ENCODE data around the gene PGD. TPM values are rescaled to one million over a fixed set of nuclear protein-coding genes. Genes with fewer than 3 reads are reported as not detected.

Gene PGD
- polyA plus RNA-seq, 1 donor from 2014 or later, result 108 TPM

DNA sequence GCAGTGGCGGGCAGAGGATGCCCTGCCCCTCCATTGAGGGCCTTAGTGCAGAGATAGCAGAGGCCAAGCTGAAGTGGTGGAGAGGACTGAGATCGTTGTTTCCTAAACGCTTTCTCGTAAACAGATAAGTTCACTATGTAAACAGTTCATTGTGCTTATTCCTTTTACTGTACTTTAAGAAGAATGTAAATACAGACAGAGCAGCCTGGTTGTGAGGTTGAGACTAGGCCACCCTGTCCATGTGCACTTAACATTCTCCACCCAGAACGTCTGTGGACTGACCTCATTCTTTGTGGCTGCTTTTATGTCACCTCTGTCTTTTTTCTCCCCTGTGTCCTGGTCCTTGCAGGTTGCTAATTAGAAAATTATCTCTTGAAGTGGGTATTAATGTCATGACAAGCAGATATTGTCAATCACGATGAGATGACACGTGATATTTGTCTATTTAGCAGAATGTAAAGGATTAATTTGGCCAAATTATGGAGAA lies 39.9 kb downstream of the PGD start:
- no peak overlapping the region for H3K4me3 ChIP-seq (ENCODE audit: low read length)

DNA sequence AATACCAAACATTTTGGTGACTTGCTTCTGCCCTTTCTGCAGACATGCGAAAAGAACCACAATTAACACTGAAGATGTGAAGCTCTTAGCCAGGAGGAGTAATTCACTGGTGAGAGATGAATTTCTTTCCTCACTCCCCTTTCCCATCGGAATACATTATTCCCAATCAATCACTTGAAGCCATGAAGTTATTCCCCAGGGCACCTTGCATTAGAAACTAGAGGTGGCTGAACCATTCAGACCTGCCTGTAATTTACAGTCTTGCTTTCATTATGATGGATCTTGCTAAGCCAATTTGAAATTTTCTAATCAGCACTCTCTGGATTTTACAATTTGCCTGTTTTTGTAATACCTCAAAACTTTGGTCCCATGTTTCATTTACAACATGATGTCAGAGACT lies 41.4 kb downstream of the PGD start:
- H3K9ac ChIP-seq (ENCODE audit: low read length), result no peak overlapping the region
- TF ChIP-seq, protein P1, sequence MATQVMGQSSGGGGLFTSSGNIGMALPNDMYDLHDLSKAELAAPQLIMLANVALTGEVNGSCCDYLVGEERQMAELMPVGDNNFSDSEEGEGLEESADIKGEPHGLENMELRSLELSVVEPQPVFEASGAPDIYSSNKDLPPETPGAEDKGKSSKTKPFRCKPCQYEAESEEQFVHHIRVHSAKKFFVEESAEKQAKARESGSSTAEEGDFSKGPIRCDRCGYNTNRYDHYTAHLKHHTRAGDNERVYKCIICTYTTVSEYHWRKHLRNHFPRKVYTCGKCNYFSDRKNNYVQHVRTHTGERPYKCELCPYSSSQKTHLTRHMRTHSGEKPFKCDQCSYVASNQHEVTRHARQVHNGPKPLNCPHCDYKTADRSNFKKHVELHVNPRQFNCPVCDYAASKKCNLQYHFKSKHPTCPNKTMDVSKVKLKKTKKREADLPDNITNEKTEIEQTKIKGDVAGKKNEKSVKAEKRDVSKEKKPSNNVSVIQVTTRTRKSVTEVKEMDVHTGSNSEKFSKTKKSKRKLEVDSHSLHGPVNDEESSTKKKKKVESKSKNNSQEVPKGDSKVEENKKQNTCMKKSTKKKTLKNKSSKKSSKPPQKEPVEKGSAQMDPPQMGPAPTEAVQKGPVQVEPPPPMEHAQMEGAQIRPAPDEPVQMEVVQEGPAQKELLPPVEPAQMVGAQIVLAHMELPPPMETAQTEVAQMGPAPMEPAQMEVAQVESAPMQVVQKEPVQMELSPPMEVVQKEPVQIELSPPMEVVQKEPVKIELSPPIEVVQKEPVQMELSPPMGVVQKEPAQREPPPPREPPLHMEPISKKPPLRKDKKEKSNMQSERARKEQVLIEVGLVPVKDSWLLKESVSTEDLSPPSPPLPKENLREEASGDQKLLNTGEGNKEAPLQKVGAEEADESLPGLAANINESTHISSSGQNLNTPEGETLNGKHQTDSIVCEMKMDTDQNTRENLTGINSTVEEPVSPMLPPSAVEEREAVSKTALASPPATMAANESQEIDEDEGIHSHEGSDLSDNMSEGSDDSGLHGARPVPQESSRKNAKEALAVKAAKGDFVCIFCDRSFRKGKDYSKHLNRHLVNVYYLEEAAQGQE (IDR thresholded peaks at IDR 0.05; ENCODE audit: borderline replicate concordance), result no peak
- TF ChIP-seq RAD21 (conservative IDR thresholded peaks at IDR 0.05), result no peak
- TF ChIP-seq MXI1 (conservative IDR thresholded peaks at IDR 0.05; ENCODE audit: poor library complexity, severe bottlenecking), result no peak
- no peak for TF ChIP-seq SMC3 (conservative IDR thresholded peaks at IDR 0.05; ENCODE audit: poor library complexity)
- no peak for TF ChIP-seq EP300 (conservative IDR thresholded peaks at IDR 0.05; ENCODE audit: poor library complexity, severe bottlenecking)

More for the DNA sequence above, 39.9 kb downstream of the PGD start:
- H3K27me3 ChIP-seq (ENCODE audit: insufficient read depth, low read depth, low read length), result no peaks in the 10 kb centered on the region
- no peak overlapping the region for H3K9ac ChIP-seq (ENCODE audit: low read length)
- H3K4me2 ChIP-seq (ENCODE audit: low read length), result no peak overlapping the region
- TF ChIP-seq TAF1 (IDR thresholded peaks at IDR 0.05; ENCODE audit: low read depth) (no peak), RAD21 (conservative IDR thresholded peaks at IDR 0.05) (no peak), EP300 (conservative IDR thresholded peaks at IDR 0.05; ENCODE audit: poor library complexity, severe bottlenecking) (no peak), POLR2AphosphoS5 (IDR thresholded peaks at IDR 0.05) (no peak), EZH2 (IDR thresholded peaks at IDR 0.05; ENCODE audit: borderline replicate concordance, insufficient read depth, low read length, poor library complexity, severe bottlenecking) (no peak), SMC3 (conservative IDR thresholded peaks at IDR 0.05; ENCODE audit: poor library complexity) (no peak), MXI1 (conservative IDR thresholded peaks at IDR 0.05; ENCODE audit: poor library complexity, severe bottlenecking) (no peak)
- TF ChIP-seq, protein P1 (IDR thresholded peaks at IDR 0.05; ENCODE audit: borderline replicate concordance), result no peak
- TF ChIP-seq, protein P2, sequence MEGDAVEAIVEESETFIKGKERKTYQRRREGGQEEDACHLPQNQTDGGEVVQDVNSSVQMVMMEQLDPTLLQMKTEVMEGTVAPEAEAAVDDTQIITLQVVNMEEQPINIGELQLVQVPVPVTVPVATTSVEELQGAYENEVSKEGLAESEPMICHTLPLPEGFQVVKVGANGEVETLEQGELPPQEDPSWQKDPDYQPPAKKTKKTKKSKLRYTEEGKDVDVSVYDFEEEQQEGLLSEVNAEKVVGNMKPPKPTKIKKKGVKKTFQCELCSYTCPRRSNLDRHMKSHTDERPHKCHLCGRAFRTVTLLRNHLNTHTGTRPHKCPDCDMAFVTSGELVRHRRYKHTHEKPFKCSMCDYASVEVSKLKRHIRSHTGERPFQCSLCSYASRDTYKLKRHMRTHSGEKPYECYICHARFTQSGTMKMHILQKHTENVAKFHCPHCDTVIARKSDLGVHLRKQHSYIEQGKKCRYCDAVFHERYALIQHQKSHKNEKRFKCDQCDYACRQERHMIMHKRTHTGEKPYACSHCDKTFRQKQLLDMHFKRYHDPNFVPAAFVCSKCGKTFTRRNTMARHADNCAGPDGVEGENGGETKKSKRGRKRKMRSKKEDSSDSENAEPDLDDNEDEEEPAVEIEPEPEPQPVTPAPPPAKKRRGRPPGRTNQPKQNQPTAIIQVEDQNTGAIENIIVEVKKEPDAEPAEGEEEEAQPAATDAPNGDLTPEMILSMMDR (IDR thresholded peaks at IDR 0.05; ENCODE audit: poor library complexity, severe bottlenecking), result no peak
- H4K20me1 ChIP-seq (ENCODE audit: insufficient read depth), result no peaks in the 10 kb centered on the region
- no peaks in the 10 kb centered on the region for H3F3A ChIP-seq (ENCODE audit: insufficient read depth, low read length, poor library complexity, severe bottlenecking)
- H3K27ac ChIP-seq (ENCODE audit: low read length), result no peak overlapping the region
- H2AFZ ChIP-seq (ENCODE audit: low read depth, low read length), result no peak overlapping the region
- no peaks in the 10 kb centered on the region for H3K9me3 ChIP-seq (ENCODE audit: low read length)
- H3K79me2 ChIP-seq (replicated peaks; ENCODE audit: insufficient read depth, low read length), result no peaks in the 10 kb centered on the region
- H3K9me2 ChIP-seq (ENCODE audit: insufficient read depth, low read length), result no peaks in the 10 kb centered on the region
- H3K36me3 ChIP-seq (ENCODE audit: insufficient read depth, low read length), result no peaks in the 10 kb centered on the region

More for the DNA sequence above, 41.4 kb downstream of the PGD start:
- Histone ChIP-seq H3F3A (ENCODE audit: insufficient read depth, low read length, poor library complexity, severe bottlenecking) (no peaks in the 10 kb centered on the region), H4K20me1 (ENCODE audit: insufficient read depth) (no peaks in the 10 kb centered on the region), H3K4me2 (ENCODE audit: low read length) (no peak overlapping the region), H2AFZ (ENCODE audit: low read depth, low read length) (no peak overlapping the region), H3K4me3 (ENCODE audit: low read length) (no peak overlapping the region), H3K27me3 (ENCODE audit: insufficient read depth, low read depth, low read length) (no peaks in the 10 kb centered on the region), H3K9me3 (ENCODE audit: low read length) (no peaks in the 10 kb centered on the region), H3K27ac (ENCODE audit: low read length) (no peak overlapping the region), H3K79me2 (replicated peaks; ENCODE audit: insufficient read depth, low read length) (no peaks in the 10 kb centered on the region), H3K36me3 (ENCODE audit: insufficient read depth, low read length) (no peaks in the 10 kb centered on the region), H3K9me2 (ENCODE audit: insufficient read depth, low read length) (no peaks in the 10 kb centered on the region)

Data from neural cell (in vitro differentiated cells).